VCaP (cell line): ENCODE data around the gene CSNK1A1.
A peak's percentile ranks its signal among the peaks of the same experiment; 100 is the strongest.

Source experiments
- H3K27ac ChIP-seq: fragments of 450-650 bp; 2 replicates; pipeline ENCODE4 v1.5.1; 2017
- CTCF ChIP-seq: fragments of 450-650 bp; conservative IDR thresholded peaks from 2 replicates; pipeline ENCODE4 v1.5.1; 2017; ENCODE audit warnings: mild to moderate bottlenecking, moderate library complexity

The CSNK1A1 gene

DNA sequence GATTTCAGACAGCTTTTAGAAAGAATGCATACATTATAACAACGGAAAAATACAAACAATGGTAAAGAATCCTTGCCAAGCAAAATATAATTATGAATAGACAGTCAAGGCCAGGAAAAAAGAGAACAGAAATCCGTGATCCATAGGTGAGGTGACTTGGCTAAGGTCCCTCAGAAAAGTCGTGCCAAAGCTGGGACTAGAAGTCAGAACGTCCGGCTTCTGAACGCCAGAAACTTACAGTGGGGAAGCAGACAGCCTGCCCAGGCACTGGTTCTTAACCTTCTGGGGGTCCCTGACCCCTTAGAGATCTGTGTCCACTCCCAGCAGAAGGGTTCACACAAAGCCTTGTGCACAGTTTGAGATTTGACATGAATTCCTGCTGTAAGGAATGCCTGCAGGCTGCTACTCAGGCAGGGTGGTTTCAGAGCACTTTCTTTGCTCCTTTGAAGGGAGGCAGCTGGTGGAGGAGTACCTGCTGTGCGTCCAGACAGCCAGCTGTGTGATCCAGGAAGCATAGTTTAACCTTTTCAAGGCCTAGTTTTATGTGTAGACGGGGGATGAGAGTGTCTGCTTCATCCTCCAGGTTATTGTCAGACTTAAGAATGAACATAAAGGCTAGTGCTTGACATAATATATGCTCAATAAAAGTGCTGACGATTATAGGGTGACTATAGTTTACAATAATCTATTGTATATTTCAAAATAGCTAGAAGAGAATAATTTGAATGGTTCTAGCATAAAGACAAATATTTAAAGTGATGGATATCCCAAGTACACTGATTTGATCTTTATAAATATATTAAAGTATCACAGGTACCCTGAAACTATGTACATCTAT is 30.9 kb upstream of the CSNK1A1 start:
- H3K27ac ChIP-seq = peak overlapping the region; percentile 98

GRCh38 chr5:149581192-149581861 is 30.1 kb upstream of the CSNK1A1 start, which contains the start of gene ARHGEF37:
ARHGEF37 (plus strand) TSS chr5:149581498; CDS start chr5:149597770, 16,272 bp downstream.
- H3K27ac ChIP-seq = peak within 1 kb of the TSS; percentile 98
- no peak for TF ChIP-seq CTCF

More for the DNA sequence above, 30.9 kb upstream of the CSNK1A1 start:
- no peak for TF ChIP-seq CTCF

DNA sequence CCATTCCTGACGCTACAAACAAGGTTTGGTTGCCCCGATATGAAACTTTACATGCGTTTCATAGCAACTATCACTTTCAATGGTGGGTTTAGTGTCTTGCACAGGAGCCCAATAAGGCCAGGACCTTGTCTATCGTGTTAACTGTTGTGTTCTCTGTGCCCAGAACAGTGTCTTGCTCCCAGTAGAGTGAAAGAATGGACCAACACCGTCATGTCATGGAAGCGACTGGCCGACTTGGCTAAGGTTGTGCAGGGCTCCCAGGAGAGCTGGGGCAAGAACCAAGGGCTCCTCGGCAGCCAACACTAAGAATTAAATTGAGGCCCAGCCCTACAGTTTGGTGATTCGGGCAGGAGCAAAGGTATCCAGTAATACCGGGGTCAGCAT is 29.6 kb upstream of the CSNK1A1 start:
- peak overlapping the region; percentile 98 for H3K27ac ChIP-seq
- TF ChIP-seq CTCF = no peak

GRCh38 chr5:149578896-149579295 is 27.7 kb upstream of the CSNK1A1 start:
- H3K27ac ChIP-seq = no peak overlapping the region
- TF ChIP-seq CTCF = no peak

- no peak for TF ChIP-seq CTCF
- H3K27ac ChIP-seq = no peak overlapping the region
These were observed 24.8 kb upstream of the CSNK1A1 start for GRCh38 chr5:149576021-149576420.

GRCh38 chr5:149575131-149575530 is 23.9 kb upstream of the CSNK1A1 start:
- H3K27ac ChIP-seq = no peak overlapping the region
- no peak for TF ChIP-seq CTCF

DNA sequence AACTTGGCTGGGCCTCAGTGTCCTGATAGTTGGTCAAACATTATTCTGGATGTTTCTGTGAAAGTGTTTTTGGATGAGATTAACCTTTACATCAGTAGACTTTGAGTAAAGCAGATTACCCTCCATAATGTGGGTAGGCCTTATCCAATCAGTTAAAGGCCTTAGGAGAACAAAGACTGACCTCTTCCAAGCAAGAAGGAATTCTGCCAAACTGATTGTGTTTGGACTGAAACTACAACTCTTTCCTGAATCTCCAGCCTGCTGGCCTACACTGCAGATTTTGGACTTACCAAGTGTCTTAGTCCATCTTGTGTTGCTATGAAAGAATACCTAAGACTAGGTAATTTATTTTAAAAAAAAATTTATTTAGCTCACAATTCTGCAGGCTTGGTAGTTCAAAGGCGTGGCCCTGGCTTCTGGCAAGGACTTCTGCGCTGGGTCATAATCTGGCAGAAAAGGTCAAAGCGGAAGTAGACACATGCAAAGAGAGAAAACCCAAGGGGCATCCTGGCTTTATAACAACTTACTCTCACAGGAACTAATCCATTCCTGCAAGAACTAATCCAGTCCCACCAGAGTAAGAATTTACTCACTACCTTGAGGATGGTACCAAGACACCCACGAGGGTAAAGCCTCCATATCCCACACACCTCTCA is 21.5 kb upstream of the CSNK1A1 start:
- TF ChIP-seq CTCF = no peak
- no peak overlapping the region for H3K27ac ChIP-seq
